GM12864 (cell line): Measurements from ENCODE around the gene CLIP4.

Experiments
- DNase-seq: peaks from one replicate; pipeline ENCODE4 v3.0.0-alpha.2; 2011; ENCODE audit warnings: low read depth
- H3K4me3 ChIP-seq: 2 replicates; pipeline ENCODE4 v1.5.1; 2011; ENCODE audit warnings: mild to moderate bottlenecking, low read depth, low read length, control low read depth
- CTCF ChIP-seq: IDR thresholded peaks from 2 replicates; pipeline ENCODE4 v1.5.1; 2011; ENCODE audit warnings: low read depth, mild to moderate bottlenecking, moderate library complexity, low read length, control low read depth, inconsistent platforms; ENCODE audit errors: missing control alignments

CLIP4 gene

GRCh38 chr2:29147963-29148362 is 32.7 kb downstream of the CLIP4 start:
- TF ChIP-seq CTCF, result no peak
- no peak for DNase-seq
- no peak overlapping the region for H3K4me3 ChIP-seq

GRCh38 chr2:29154610-29155009 is 39.4 kb downstream of the CLIP4 start:
- H3K4me3 ChIP-seq, result no peak overlapping the region
- TF ChIP-seq CTCF, result no peak
- no peak for DNase-seq

GRCh38 chr2:29155578-29155977 is 40.4 kb downstream of the CLIP4 start:
- no peak for DNase-seq
- no peak for TF ChIP-seq CTCF
- no peak overlapping the region for H3K4me3 ChIP-seq

- no peak for DNase-seq
- no peak for TF ChIP-seq CTCF
- H3K4me3 ChIP-seq, result no peak overlapping the region
These were observed 41.9 kb downstream of the CLIP4 start for GRCh38 chr2:29157131-29157530.

GRCh38 chr2:29159125-29159524 is 43.9 kb downstream of the CLIP4 start:
- no peak for TF ChIP-seq CTCF
- no peak for DNase-seq
- no peak overlapping the region for H3K4me3 ChIP-seq

- TF ChIP-seq CTCF, result no peak
- no peak overlapping the region for H3K4me3 ChIP-seq
- DNase-seq, result no peak
These were observed 45.0 kb downstream of the CLIP4 start for GRCh38 chr2:29160184-29160583.

GRCh38 chr2:29162204-29162928 is 47.2 kb downstream of the CLIP4 start:
- no peak overlapping the region for H3K4me3 ChIP-seq
- no peak for TF ChIP-seq CTCF

More at GRCh38 chr2:29162204-29162928, 47.2 kb downstream of the CLIP4 start:
- no peak for DNase-seq
